Measurements from ENCODE around the gene GLOD5. TPM values are rescaled to one million over a fixed set of nuclear protein-coding genes. Genes with fewer than 3 reads are reported as not detected.

Gene GLOD5
- polyA plus RNA-seq (2013, experiment 1 of 4): not detected
- polyA plus RNA-seq (2013, experiment 2 of 4): not detected
- not detected for polyA plus RNA-seq (2013, experiment 3 of 4)
- not detected for polyA plus RNA-seq (2013, experiment 4 of 4)

GRCh38 chrX:48761674-48762471, at the start of gene GLOD5:
Gene GLOD5 (plus strand): TSS chrX:48761747. CDS start chrX:48761791, 44 bp downstream.
- Histone ChIP-seq H3K27me3 (ENCODE audit: control insufficient read depth, insufficient read depth, low read length, poor library complexity, severe bottlenecking) (no peaks in the 10 kb centered on the region), H3K4me1 (ENCODE audit: control insufficient read depth, insufficient read depth, low read length) (no peaks in the 10 kb centered on the region), H3K36me3 (ENCODE audit: control insufficient read depth, insufficient read depth, low read length) (no peaks in the 10 kb centered on the region), H3K9me3 (ENCODE audit: control insufficient read depth, low read length) (no peaks in the 10 kb centered on the region), H3K27ac (ENCODE audit: insufficient read depth, low read depth, low read length, poor library complexity, severe bottlenecking) (no peak within 1 kb of the TSS), H3K4me3 (ENCODE audit: insufficient read depth, low read depth, low read length) (no peak within 1 kb of the TSS)
- WGBS, 2 experiments: 57 to 68% methylated on average over 12 of the region's 12 CpGs

DNA sequence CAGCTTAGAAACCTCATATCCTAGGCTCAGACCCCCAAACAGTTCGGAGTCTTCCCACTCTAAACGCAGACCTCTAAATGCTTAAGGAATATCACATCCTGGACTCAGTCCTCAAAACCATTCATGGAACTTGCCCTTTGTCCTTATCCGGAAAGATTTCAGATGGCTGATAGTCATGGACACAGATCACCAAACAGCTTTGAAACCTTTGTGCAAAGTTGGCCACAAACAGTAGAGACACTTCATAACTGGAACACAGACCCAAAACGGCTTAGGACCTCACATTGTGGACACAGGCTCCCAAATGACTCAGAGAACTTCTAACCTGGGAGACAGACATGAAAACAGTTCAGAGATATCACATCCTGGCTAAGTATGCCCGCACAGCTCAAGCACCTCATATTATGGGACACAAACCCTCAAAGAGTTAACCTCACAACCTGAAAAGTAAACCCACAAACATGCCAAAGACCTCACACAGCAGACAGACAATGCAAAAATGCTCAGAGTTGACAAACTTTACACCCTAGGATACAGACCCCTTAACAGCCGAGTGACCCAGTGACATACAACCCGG, 49.5 kb upstream of the GLOD5 start:
- WGBS, 2 experiments: 91% methylated on average over 7 of the region's 7 CpGs
- no peaks in the 10 kb centered on the region for H3K27me3 ChIP-seq (ENCODE audit: control insufficient read depth, insufficient read depth, low read length, poor library complexity, severe bottlenecking)
- no peaks in the 10 kb centered on the region for H3K9me3 ChIP-seq (ENCODE audit: control insufficient read depth, low read length)
- no peaks in the 10 kb centered on the region for H3K4me1 ChIP-seq (ENCODE audit: control insufficient read depth, insufficient read depth, low read length)
- no peaks in the 10 kb centered on the region for H3K36me3 ChIP-seq (ENCODE audit: control insufficient read depth, insufficient read depth, low read length)
- no peak overlapping the region for H3K27ac ChIP-seq (ENCODE audit: insufficient read depth, low read depth, low read length, poor library complexity, severe bottlenecking)
- no peak overlapping the region for H3K4me3 ChIP-seq (ENCODE audit: insufficient read depth, low read depth, low read length)

DNA sequence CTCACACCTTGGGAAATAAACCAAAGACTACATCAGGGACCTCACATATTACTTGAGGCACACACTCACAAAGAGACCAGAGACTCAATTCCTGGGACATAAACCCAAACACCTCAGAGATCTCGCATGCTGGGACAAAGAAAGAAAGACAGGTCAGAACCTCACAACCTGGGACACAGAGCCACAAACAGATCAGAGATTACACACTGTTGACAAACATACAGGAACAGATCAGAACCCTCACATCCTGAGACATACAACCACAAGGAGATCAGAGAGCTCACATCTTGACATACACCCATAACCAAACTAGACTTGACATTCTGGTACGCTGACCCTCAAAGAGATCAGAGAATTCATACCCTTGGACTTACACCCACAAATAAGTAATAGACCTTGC, 47.7 kb upstream of the GLOD5 start:
- Histone ChIP-seq H3K36me3 (ENCODE audit: control insufficient read depth, insufficient read depth, low read length) (no peaks in the 10 kb centered on the region), H3K9me3 (ENCODE audit: control insufficient read depth, low read length) (no peaks in the 10 kb centered on the region), H3K4me3 (ENCODE audit: insufficient read depth, low read depth, low read length) (no peak overlapping the region), H3K27ac (ENCODE audit: insufficient read depth, low read depth, low read length, poor library complexity, severe bottlenecking) (no peak overlapping the region), H3K27me3 (ENCODE audit: control insufficient read depth, insufficient read depth, low read length, poor library complexity, severe bottlenecking) (no peaks in the 10 kb centered on the region), H3K4me1 (ENCODE audit: control insufficient read depth, insufficient read depth, low read length) (no peaks in the 10 kb centered on the region)
- WGBS, 2 experiments: 91 to 93% methylated on average over 2 of the region's 2 CpGs

DNA sequence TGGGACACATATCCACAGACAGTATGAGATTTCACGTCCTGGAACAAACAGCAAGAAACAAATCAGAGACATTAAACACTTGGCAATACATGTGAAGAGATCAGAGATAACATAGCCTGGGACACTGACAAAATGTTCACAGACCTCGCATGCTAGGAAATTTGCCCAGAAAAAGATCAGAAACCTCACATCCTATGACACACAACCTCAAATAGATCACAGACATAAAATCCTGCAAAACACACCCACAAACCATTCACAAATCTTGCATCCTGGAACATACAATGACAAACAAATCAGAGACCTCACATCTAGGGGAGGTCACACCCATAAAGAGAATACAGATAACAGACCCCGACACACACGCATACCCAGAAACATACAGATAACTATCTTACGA, 47.0 kb upstream of the GLOD5 start:
- no peaks in the 10 kb centered on the region for H3K27me3 ChIP-seq (ENCODE audit: control insufficient read depth, insufficient read depth, low read length, poor library complexity, severe bottlenecking)
- H3K4me3 ChIP-seq (ENCODE audit: insufficient read depth, low read depth, low read length): no peak overlapping the region
- WGBS, 2 experiments: 93% methylated on average over 5 of the region's 5 CpGs
- H3K9me3 ChIP-seq (ENCODE audit: control insufficient read depth, low read length): no peaks in the 10 kb centered on the region
- no peaks in the 10 kb centered on the region for H3K4me1 ChIP-seq (ENCODE audit: control insufficient read depth, insufficient read depth, low read length)
- no peaks in the 10 kb centered on the region for H3K36me3 ChIP-seq (ENCODE audit: control insufficient read depth, insufficient read depth, low read length)
- no peak overlapping the region for H3K27ac ChIP-seq (ENCODE audit: insufficient read depth, low read depth, low read length, poor library complexity, severe bottlenecking)

- Histone ChIP-seq H3K4me1 (ENCODE audit: control insufficient read depth, insufficient read depth, low read length) (no peaks in the 10 kb centered on the region), H3K36me3 (ENCODE audit: control insufficient read depth, insufficient read depth, low read length) (no peaks in the 10 kb centered on the region), H3K9me3 (ENCODE audit: control insufficient read depth, low read length) (no peaks in the 10 kb centered on the region), H3K27me3 (ENCODE audit: control insufficient read depth, insufficient read depth, low read length, poor library complexity, severe bottlenecking) (no peaks in the 10 kb centered on the region), H3K27ac (ENCODE audit: insufficient read depth, low read depth, low read length, poor library complexity, severe bottlenecking) (no peak overlapping the region), H3K4me3 (ENCODE audit: insufficient read depth, low read depth, low read length) (no peak overlapping the region)
- 91 to 95% methylated on average over 2 of the region's 2 CpGs for WGBS, 2 experiments
These were observed 46.5 kb upstream of the GLOD5 start for GRCh38 chrX:48715072-48715471.

DNA sequence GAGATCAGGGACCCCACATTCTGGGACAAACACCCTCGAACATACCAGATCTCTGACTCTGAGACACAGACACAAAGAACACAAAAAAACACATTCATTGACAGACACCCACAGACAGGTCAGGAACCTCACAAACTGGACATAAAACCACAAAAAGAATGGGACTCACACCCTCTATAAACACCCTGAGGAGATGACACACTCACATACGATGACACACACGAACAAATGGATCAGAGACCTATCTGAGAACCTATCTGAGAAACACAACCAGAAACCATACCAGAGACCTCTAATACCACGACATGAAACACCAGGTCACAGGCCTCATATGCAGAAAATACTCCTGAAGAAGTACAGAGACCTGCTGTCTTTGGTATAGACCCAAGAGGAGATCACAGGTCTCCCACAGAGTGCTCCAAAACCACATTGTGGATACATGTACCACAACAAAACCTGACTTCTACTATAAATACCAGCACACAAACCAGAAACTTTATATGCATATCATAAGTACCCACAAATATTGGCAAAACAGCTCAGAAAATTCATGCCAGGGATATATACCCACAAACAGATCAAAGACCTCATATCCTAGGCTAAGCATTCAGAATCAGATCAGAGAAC, 45.6 kb upstream of the GLOD5 start:
- Histone ChIP-seq H3K9me3 (ENCODE audit: control insufficient read depth, low read length) (no peaks in the 10 kb centered on the region), H3K4me1 (ENCODE audit: control insufficient read depth, insufficient read depth, low read length) (no peaks in the 10 kb centered on the region), H3K27ac (ENCODE audit: insufficient read depth, low read depth, low read length, poor library complexity, severe bottlenecking) (no peak overlapping the region), H3K36me3 (ENCODE audit: control insufficient read depth, insufficient read depth, low read length) (no peaks in the 10 kb centered on the region), H3K27me3 (ENCODE audit: control insufficient read depth, insufficient read depth, low read length, poor library complexity, severe bottlenecking) (no peaks in the 10 kb centered on the region), H3K4me3 (ENCODE audit: insufficient read depth, low read depth, low read length) (no peak overlapping the region)
- 79 to 91% methylated on average over 3 to 4 of the region's 4 CpGs for WGBS, 2 experiments

GRCh38 chrX:48719958-48720357, 41.6 kb upstream of the GLOD5 start:
- H3K27ac ChIP-seq (ENCODE audit: insufficient read depth, low read depth, low read length, poor library complexity, severe bottlenecking): no peak overlapping the region
- 79 to 90% methylated on average over 2 of the region's 2 CpGs for WGBS, 2 experiments
- no peaks in the 10 kb centered on the region for H3K9me3 ChIP-seq (ENCODE audit: control insufficient read depth, low read length)
- no peak overlapping the region for H3K4me3 ChIP-seq (ENCODE audit: insufficient read depth, low read depth, low read length)
- H3K36me3 ChIP-seq (ENCODE audit: control insufficient read depth, insufficient read depth, low read length): no peaks in the 10 kb centered on the region
- H3K4me1 ChIP-seq (ENCODE audit: control insufficient read depth, insufficient read depth, low read length): no peaks in the 10 kb centered on the region
- H3K27me3 ChIP-seq (ENCODE audit: control insufficient read depth, insufficient read depth, low read length, poor library complexity, severe bottlenecking): no peaks in the 10 kb centered on the region

DNA sequence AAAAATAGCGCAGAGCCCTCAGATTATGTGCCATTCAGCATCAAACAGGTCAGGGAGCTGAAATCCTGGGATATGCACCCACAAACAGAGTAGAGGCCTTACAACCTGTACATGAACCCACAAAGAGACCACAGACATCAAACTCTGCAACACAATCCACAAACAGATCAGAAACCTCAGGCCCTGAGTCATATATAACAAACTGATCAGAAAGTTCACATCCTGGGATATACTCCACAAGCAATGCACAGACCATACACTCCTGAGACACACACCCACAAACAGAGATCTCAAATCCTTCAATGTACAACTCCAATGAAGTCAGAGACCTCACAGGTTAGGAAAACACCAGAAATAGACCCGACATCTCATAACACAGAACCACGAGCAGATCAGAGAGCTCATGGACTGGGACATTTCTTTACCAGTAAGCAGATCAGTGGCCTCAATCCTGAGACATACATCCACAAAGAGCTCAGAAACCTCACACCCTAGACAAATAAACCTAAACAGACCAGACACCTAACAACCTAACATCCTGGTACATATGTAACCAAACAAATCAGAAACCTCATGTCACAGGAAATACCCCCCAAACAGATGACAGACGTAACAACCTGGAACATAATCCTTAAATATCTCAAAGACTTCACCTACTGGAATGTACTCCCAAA, 40.8 kb upstream of the GLOD5 start:
- Histone ChIP-seq H3K9me3 (ENCODE audit: control insufficient read depth, low read length) (no peaks in the 10 kb centered on the region), H3K27me3 (ENCODE audit: control insufficient read depth, insufficient read depth, low read length, poor library complexity, severe bottlenecking) (no peaks in the 10 kb centered on the region), H3K27ac (ENCODE audit: insufficient read depth, low read depth, low read length, poor library complexity, severe bottlenecking) (no peak overlapping the region), H3K36me3 (ENCODE audit: control insufficient read depth, insufficient read depth, low read length) (no peaks in the 10 kb centered on the region), H3K4me3 (ENCODE audit: insufficient read depth, low read depth, low read length) (no peak overlapping the region), H3K4me1 (ENCODE audit: control insufficient read depth, insufficient read depth, low read length) (no peaks in the 10 kb centered on the region)
- 89 to 90% methylated on average over 4 of the region's 4 CpGs for WGBS, 2 experiments

GRCh38 chrX:48721916-48722315, 39.6 kb upstream of the GLOD5 start:
- H3K4me1 ChIP-seq (ENCODE audit: control insufficient read depth, insufficient read depth, low read length): no peaks in the 10 kb centered on the region
- no peaks in the 10 kb centered on the region for H3K36me3 ChIP-seq (ENCODE audit: control insufficient read depth, insufficient read depth, low read length)
- no peaks in the 10 kb centered on the region for H3K9me3 ChIP-seq (ENCODE audit: control insufficient read depth, low read length)
- no peak overlapping the region for H3K4me3 ChIP-seq (ENCODE audit: insufficient read depth, low read depth, low read length)
- H3K27me3 ChIP-seq (ENCODE audit: control insufficient read depth, insufficient read depth, low read length, poor library complexity, severe bottlenecking): no peaks in the 10 kb centered on the region
- no peak overlapping the region for H3K27ac ChIP-seq (ENCODE audit: insufficient read depth, low read depth, low read length, poor library complexity, severe bottlenecking)

DNA sequence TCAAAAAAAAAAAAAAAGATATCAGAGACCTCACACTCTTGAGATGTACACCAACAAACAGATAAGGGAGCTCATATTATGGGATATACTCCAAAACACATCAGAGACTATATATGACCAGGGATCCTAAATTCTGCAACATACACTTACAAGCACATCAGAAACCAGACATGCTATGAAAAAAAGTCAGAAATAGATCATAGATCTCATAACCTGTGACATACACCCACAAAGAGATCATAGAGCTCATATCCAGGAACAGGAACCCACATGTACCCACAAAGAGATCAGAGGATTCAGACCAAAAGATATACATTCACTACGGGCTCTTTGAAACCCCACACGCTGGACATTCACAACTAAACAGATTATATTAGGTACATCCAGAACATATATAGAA, 35.0 kb upstream of the GLOD5 start:
- Histone ChIP-seq H3K4me1 (ENCODE audit: control insufficient read depth, insufficient read depth, low read length) (no peaks in the 10 kb centered on the region), H3K27me3 (ENCODE audit: control insufficient read depth, insufficient read depth, low read length, poor library complexity, severe bottlenecking) (no peaks in the 10 kb centered on the region), H3K4me3 (ENCODE audit: insufficient read depth, low read depth, low read length) (no peak overlapping the region), H3K36me3 (ENCODE audit: control insufficient read depth, insufficient read depth, low read length) (no peaks in the 10 kb centered on the region), H3K9me3 (ENCODE audit: control insufficient read depth, low read length) (no peaks in the 10 kb centered on the region), H3K27ac (ENCODE audit: insufficient read depth, low read depth, low read length, poor library complexity, severe bottlenecking) (no peak overlapping the region)
- WGBS, 2 experiments: no CpG with 5 or more reads among the region's 2 CpGs

Measured in ectodermal cell (in vitro differentiated cells).